G401 (cell line): ENCODE data around the gene ATG16L2. TPM values are rescaled to one million over a fixed set of nuclear protein-coding genes. Genes with fewer than 3 reads are reported as not detected.

Experiments used
- DNase-seq: peaks from one replicate; pipeline ENCODE4 v3.0.0-alpha.2; 2015; ENCODE audit warnings: low spot score
- in situ Hi-C: cut with HindIII; loops from 2 replicates; pipeline ENCODE4 v1.10.0; 2016; ENCODE audit warnings: low sequenced_read_pairs, mixed read lengths
- total RNA-seq: library from RNA; depleted of rRNA; stranded (reverse); fragments of >200 nt; shearing (Covaris generic); gene quantifications from 2 replicates; pipeline ENCODE4 v1.2.3, GENCODE V29; 2014; rRNA removed

Gene ATG16L2
- 10.0 and 11.6 TPM in 2 replicates for total RNA-seq

GRCh38 chr11:72814286-72815109 lies at the start of gene ATG16L2:
Gene ATG16L2 (plus strand): TSS chr11:72814411. CDS start chr11:72814446, 35 bp downstream.
- in situ Hi-C loops = no loop called here
- DNase-seq = peak; percentile 83

- DNase-seq = no peak
- in situ Hi-C loops = no loop called here
Observed at GRCh38 chr11:72764503-72764902, 49.7 kb upstream of the ATG16L2 start.

- in situ Hi-C loops = no loop called here
- DNase-seq = no peak
Observed at GRCh38 chr11:72766152-72766902, 47.9 kb upstream of the ATG16L2 start.

GRCh38 chr11:72767203-72768062 lies 46.8 kb upstream of the ATG16L2 start:
- in situ Hi-C loops = no loop called here

GRCh38 chr11:72768581-72768980 lies 45.6 kb upstream of the ATG16L2 start:
- no peak for DNase-seq

More at GRCh38 chr11:72767203-72768062, 46.8 kb upstream of the ATG16L2 start:
- no peak for DNase-seq

GRCh38 chr11:72769680-72770079 lies 44.5 kb upstream of the ATG16L2 start:
- in situ Hi-C loops = no loop called here
- no peak for DNase-seq

More at GRCh38 chr11:72768581-72768980, 45.6 kb upstream of the ATG16L2 start:
- in situ Hi-C loops = no loop called here

GRCh38 chr11:72770799-72771198 lies 43.4 kb upstream of the ATG16L2 start:
- in situ Hi-C loops = no loop called here
- no peak for DNase-seq

- DNase-seq = no peak
- in situ Hi-C loops = no loop called here
Observed at GRCh38 chr11:72771507-72771906, 42.7 kb upstream of the ATG16L2 start.

- no peak for DNase-seq
- in situ Hi-C loops = no loop called here
Observed at GRCh38 chr11:72772059-72772458, 42.2 kb upstream of the ATG16L2 start.

GRCh38 chr11:72773291-72773690 lies 40.9 kb upstream of the ATG16L2 start:
- no peak for DNase-seq
- in situ Hi-C loops = no loop called here

- in situ Hi-C loops = no loop called here
- DNase-seq = no peak
Observed at GRCh38 chr11:72773696-72774095, 40.5 kb upstream of the ATG16L2 start.

GRCh38 chr11:72774499-72774898 lies 39.7 kb upstream of the ATG16L2 start:
- in situ Hi-C loops = no loop called here
- no peak for DNase-seq

GRCh38 chr11:72775288-72776110 lies 38.7 kb upstream of the ATG16L2 start:
- DNase-seq = no peak
- in situ Hi-C loops = no loop called here

GRCh38 chr11:72776117-72776843 lies 37.9 kb upstream of the ATG16L2 start:
- no peak for DNase-seq
- in situ Hi-C loops = no loop called here

- in situ Hi-C loops = no loop called here
- no peak for DNase-seq
Observed at GRCh38 chr11:72776844-72777754, 37.1 kb upstream of the ATG16L2 start.

GRCh38 chr11:72777755-72778278 lies 36.4 kb upstream of the ATG16L2 start:
- DNase-seq = no peak
- in situ Hi-C loops = no loop called here
